HCT116 (cell line): ENCODE data around the gene CHAF1A. TPM values are rescaled to one million over a fixed set of nuclear protein-coding genes. Genes with fewer than 3 reads are reported as not detected.

Experiments
- ATAC-seq: fragments of 200-7000 bp; cut with Tn5 transposase; 2 replicates; pipeline ENCODE4 v1.9.1; 2020; ENCODE audit warnings: mild to moderate bottlenecking, moderate library complexity
- BruUV-seq: library from RNA; stranded (reverse); fragments of 400-500 nt; replicated peaks from 2 replicates; lab custom pipeline; 2021; lab: Mats Ljungman, UMichigan
- CTCF ChIA-PET: fragments of 300-600 bp; sonication (Branson Sonifier 250); formaldehyde crosslinking; loops from one replicate; lab custom pipeline; 2021; ENCODE audit warnings: antibody characterized with exemption; lab: Charles Lee
- POLR2A ChIA-PET: fragments of 300-600, 350-600 bp; sonication (Branson Sonifier 250); formaldehyde crosslinking; loops from one replicate; lab custom pipeline; 2021; ENCODE audit warnings: antibody characterized with exemption; lab: Charles Lee
- RAD21 ChIA-PET, 2 experiments: fragments of 300-600 bp; sonication (Branson Sonifier 250); formaldehyde crosslinking; loops; one replicate each; lab custom pipeline; 2023; ENCODE audit warnings: low total read pairs in 2 of 2; ENCODE audit not compliant: uncharacterized antibody in 2 of 2, unreplicated experiment in 2 of 2, low non-redundant PET in 1 of 2; lab: Charles Lee
- DNase-seq: peaks from one replicate; pipeline ENCODE4 v3.0.0-alpha.2; 2010; ENCODE audit warnings: low read depth, low spot score
- H2AFZ ChIP-seq: fragments of 200-600 bp; shearing (Covaris generic), sonication (generic); 2 replicates; pipeline ENCODE4 v1.6.1; 2017; ENCODE audit warnings: low read depth, mixed run types, mixed read lengths, antibody characterized with exemption, low read length; ENCODE audit not compliant: poor library complexity, severe bottlenecking
- H3K27ac ChIP-seq: 2 replicates; pipeline ENCODE4 v1.5.1; 2012; ENCODE audit warnings: low read depth, low read length
- H3K27me3 ChIP-seq: fragments of 200-600 bp; sonication (generic); 2 replicates; pipeline ENCODE4 v1.6.1; 2016; ENCODE audit warnings: mixed run types, low read length, mixed read lengths; ENCODE audit not compliant: insufficient read depth
- H3K36me3 ChIP-seq, 2 experiments: fragments of 200-500 bp in 1 of 2; fragments of 200-600 bp in 1 of 2; sonication (Bioruptor generic) in 1 of 2; sonication (generic) in 1 of 2; 2 replicates each; pipeline versions ENCODE4 v1.5.1 to v1.6.1; 2014 to 2016; ENCODE audit warnings: low read length in 2 of 2, inconsistent platforms in 1 of 2, mixed read lengths in 1 of 2, mixed run types in 1 of 2; ENCODE audit not compliant: insufficient read depth in 2 of 2, control insufficient read depth in 1 of 2
- H3K4me1 ChIP-seq, 2 experiments: fragments of 200-600 bp in 1 of 2; sonication (generic) in 1 of 2; 2 replicates each; pipeline versions ENCODE4 v1.5.1 to v1.6.1; 2012 to 2017; ENCODE audit warnings: low read length in 2 of 2, inconsistent platforms in 1 of 2, mild to moderate bottlenecking in 1 of 2, mixed read lengths in 1 of 2, mixed run types in 1 of 2, moderate library complexity in 1 of 2; ENCODE audit not compliant: insufficient read depth in 2 of 2, control insufficient read depth in 1 of 2
- H3K4me2 ChIP-seq: fragments of 200-600 bp; sonication (generic); 2 replicates; pipeline ENCODE4 v1.6.1; 2017; ENCODE audit warnings: mixed run types, low read length, mixed read lengths
- H3K4me3 ChIP-seq, 2 experiments: fragments of 200-600 bp in 1 of 2; sonication (generic) in 1 of 2; replicated peaks in 1 of 2; 2 replicates each; pipeline ENCODE4 v1.5.1; 2011 to 2016; ENCODE audit warnings: low read length in 2 of 2, control low read depth in 1 of 2, low read depth in 1 of 2, mild to moderate bottlenecking in 1 of 2, mixed read lengths in 1 of 2, mixed run types in 1 of 2
- H3K79me2 ChIP-seq: fragments of 200-600 bp; sonication (generic); 2 replicates; pipeline ENCODE4 v1.6.1; 2017; ENCODE audit warnings: mild to moderate bottlenecking, mixed run types, low read length, moderate library complexity, mixed read lengths; ENCODE audit not compliant: insufficient read depth
- H3K9ac ChIP-seq: fragments of 200-600 bp; sonication (generic); 2 replicates; pipeline ENCODE4 v1.6.1; 2016; ENCODE audit warnings: low read length, mixed read lengths
- H3K9me2 ChIP-seq: fragments of 200-600 bp; sonication (generic), shearing (Covaris generic); 2 replicates; pipeline ENCODE4 v1.6.1; 2017; ENCODE audit warnings: mixed run types, mild to moderate bottlenecking, moderate library complexity; ENCODE audit not compliant: insufficient read depth
- H3K9me3 ChIP-seq, 2 experiments: fragments of 200-500 bp in 1 of 2; fragments of 200-600 bp in 1 of 2; sonication (Bioruptor generic) in 1 of 2; sonication (generic) in 1 of 2; 2 replicates each; pipeline ENCODE4 v1.6.1; 2014 to 2017; ENCODE audit warnings: low read length in 2 of 2, mixed read lengths in 2 of 2, inconsistent platforms in 1 of 2, low read depth in 1 of 2, mild to moderate bottlenecking in 1 of 2, mixed run types in 1 of 2, moderate library complexity in 1 of 2; ENCODE audit not compliant: control insufficient read depth in 1 of 2, insufficient read depth in 1 of 2
- H4K20me1 ChIP-seq: fragments of 200-600 bp; sonication (generic), shearing (Covaris generic); 2 replicates; pipeline ENCODE4 v1.6.1; 2017; ENCODE audit warnings: mixed run types, mild to moderate bottlenecking, moderate library complexity; ENCODE audit not compliant: insufficient read depth
- ELF1 ChIP-seq: IDR thresholded peaks from 2 replicates; pipeline ENCODE4 v1.6.1; 2012; ENCODE audit warnings: low read depth, borderline replicate concordance
- EZH2 ChIP-seq: fragments of 200-600 bp; sonication (generic); IDR thresholded peaks from 2 replicates; pipeline ENCODE4 v1.6.1; 2017; ENCODE audit warnings: antibody characterized with exemption, mixed run types
- EZH2phosphoT487 ChIP-seq: fragments of 200-600 bp; IDR thresholded peaks from 2 replicates; pipeline ENCODE4 v1.6.1; 2018; ENCODE audit warnings: antibody characterized with exemption, borderline replicate concordance
- FOSL1 ChIP-seq: IDR thresholded peaks from 2 replicates; pipeline ENCODE4 v1.6.1; 2012; ENCODE audit warnings: low read depth
- JUND ChIP-seq: IDR thresholded peaks from 2 replicates; pipeline ENCODE4 v1.6.1; 2012
- POLR2A ChIP-seq: IDR thresholded peaks from 2 replicates; pipeline ENCODE4 v1.7.0; 2011; ENCODE audit warnings: borderline replicate concordance; ENCODE audit not compliant: insufficient read depth, insufficient read length; ENCODE audit errors: extremely low read depth
- RAD21 ChIP-seq: IDR thresholded peaks from 2 replicates; pipeline ENCODE4 v1.6.1; 2012; ENCODE audit warnings: low read depth, mild to moderate bottlenecking
- SRF ChIP-seq: IDR thresholded peaks from 2 replicates; pipeline ENCODE4 v1.6.1; 2012; ENCODE audit warnings: low read depth
- TCF7L2 ChIP-seq: IDR thresholded peaks from 2 replicates; pipeline ENCODE4 v1.7.0; 2011; ENCODE audit warnings: borderline replicate concordance, inconsistent platforms; ENCODE audit not compliant: insufficient read depth, insufficient read length; ENCODE audit errors: extremely low read depth
- YY1 ChIP-seq: IDR thresholded peaks from 2 replicates; pipeline ENCODE4 v1.6.1; 2011; ENCODE audit warnings: low read length, low read depth, moderate library complexity, mild to moderate bottlenecking; ENCODE audit not compliant: insufficient replicate concordance; ENCODE audit errors: extremely low read depth
- intact Hi-C: fragments of 100-400 bp; cut with micrococcal nuclease; formaldehyde crosslinking; loops from 2 replicates; pipeline ENCODE4 v1.10.0; 2022
- total RNA-seq: library from RNA; stranded (reverse); gene quantifications from one replicate; pipeline ENCODE4 v1.2.1, GENCODE V29; 2021; ENCODE audit not compliant: unreplicated experiment
- TF ChIP-seq, protein P1 (sequence below): IDR thresholded peaks from 2 replicates; pipeline ENCODE4 v1.6.1; 2011; ENCODE audit warnings: mild to moderate bottlenecking, low read length, moderate library complexity; ENCODE audit not compliant: insufficient replicate concordance; ENCODE audit errors: extremely low read depth
- TF ChIP-seq, protein P2 (sequence below): IDR thresholded peaks from 2 replicates; pipeline ENCODE4 v1.6.1; 2012
- TF ChIP-seq, protein P3 (sequence below): IDR thresholded peaks from 2 replicates; pipeline ENCODE4 v1.6.1; 2012
- TF ChIP-seq, protein P4 (sequence below), 3 experiments: fragments of 200-600 bp in 1 of 3; sonication (generic) in 1 of 3; IDR thresholded peaks in 2 of 3; conservative IDR thresholded peaks in 1 of 3; 2 replicates each; pipeline ENCODE4 v1.5.1; 2012 to 2017; ENCODE audit warnings: low read depth in 2 of 3, low read length in 2 of 3, antibody characterized with exemption in 1 of 3, borderline replicate concordance in 1 of 3, control low read depth in 1 of 3, mild to moderate bottlenecking in 1 of 3, mixed read lengths in 1 of 3, mixed run types in 1 of 3, moderate library complexity in 1 of 3; ENCODE audit not compliant: insufficient read depth in 1 of 3

CHAF1A gene
- total RNA-seq, 1 experiment from 2014 or later: 69.9 TPM

DNA sequence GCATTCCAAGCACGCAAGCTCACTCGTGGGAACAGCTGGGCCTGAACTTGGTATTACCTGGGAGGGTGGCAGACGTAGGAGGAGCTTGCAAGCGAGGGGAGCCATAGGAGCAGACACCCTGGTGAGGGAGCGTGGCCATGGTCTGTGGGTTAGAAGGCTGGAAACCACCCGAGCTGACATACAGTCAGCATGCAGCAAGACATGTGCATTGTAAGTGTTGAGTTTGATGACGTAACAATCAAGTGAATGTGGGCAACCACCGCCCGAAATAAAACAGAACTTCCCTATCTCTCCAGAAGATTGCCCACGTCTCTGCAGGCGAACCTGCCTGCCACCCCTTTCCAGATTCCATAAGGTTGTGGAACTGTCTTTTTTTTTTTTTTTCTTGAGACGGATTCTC, 28.3 kb downstream of the CHAF1A start:
- BruUV-seq: no TSS peak
- H3K79me2 ChIP-seq: peaks cover 9% of the 10 kb centered on the region
- no peak overlapping the region for H3K27ac ChIP-seq
- no peaks in the 10 kb centered on the region for H4K20me1 ChIP-seq
- H2AFZ ChIP-seq: no peak overlapping the region
- H3K36me3 ChIP-seq: peaks cover 46 to 60% of the 10 kb centered on the region in 2 experiments; a peak in 3 of 4 replicates
- H3K9me3 ChIP-seq: no peaks in the 10 kb centered on the region
- ATAC-seq: no peak
- CTCF ChIA-PET: no interaction called here
- intact Hi-C loops: no loop called here
- H3K4me1 ChIP-seq: no peaks in the 10 kb centered on the region
- no peak overlapping the region for H3K4me2 ChIP-seq
- no peaks in the 10 kb centered on the region for H3K9me2 ChIP-seq
- RAD21 ChIA-PET: no interaction called here
- no peak overlapping the region for H3K4me3 ChIP-seq
- TF ChIP-seq SRF (no peak), JUND (no peak), ELF1 (no peak), FOSL1 (no peak), EZH2 (no peak), TCF7L2 (no peak)
- TF ChIP-seq, protein P1, sequence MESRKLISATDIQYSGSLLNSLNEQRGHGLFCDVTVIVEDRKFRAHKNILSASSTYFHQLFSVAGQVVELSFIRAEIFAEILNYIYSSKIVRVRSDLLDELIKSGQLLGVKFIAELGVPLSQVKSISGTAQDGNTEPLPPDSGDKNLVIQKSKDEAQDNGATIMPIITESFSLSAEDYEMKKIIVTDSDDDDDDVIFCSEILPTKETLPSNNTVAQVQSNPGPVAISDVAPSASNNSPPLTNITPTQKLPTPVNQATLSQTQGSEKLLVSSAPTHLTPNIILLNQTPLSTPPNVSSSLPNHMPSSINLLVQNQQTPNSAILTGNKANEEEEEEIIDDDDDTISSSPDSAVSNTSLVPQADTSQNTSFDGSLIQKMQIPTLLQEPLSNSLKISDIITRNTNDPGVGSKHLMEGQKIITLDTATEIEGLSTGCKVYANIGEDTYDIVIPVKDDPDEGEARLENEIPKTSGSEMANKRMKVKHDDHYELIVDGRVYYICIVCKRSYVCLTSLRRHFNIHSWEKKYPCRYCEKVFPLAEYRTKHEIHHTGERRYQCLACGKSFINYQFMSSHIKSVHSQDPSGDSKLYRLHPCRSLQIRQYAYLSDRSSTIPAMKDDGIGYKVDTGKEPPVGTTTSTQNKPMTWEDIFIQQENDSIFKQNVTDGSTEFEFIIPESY: no peak
- TF ChIP-seq, protein P2, sequence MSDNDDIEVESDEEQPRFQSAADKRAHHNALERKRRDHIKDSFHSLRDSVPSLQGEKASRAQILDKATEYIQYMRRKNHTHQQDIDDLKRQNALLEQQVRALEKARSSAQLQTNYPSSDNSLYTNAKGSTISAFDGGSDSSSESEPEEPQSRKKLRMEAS: no peak
- TF ChIP-seq, all 23 proteins: peak for 0
- POLR2A ChIA-PET: no interaction called here
- no peak for DNase-seq
- H3K9ac ChIP-seq: no peak overlapping the region
- H3K27me3 ChIP-seq: no peaks in the 10 kb centered on the region

DNA sequence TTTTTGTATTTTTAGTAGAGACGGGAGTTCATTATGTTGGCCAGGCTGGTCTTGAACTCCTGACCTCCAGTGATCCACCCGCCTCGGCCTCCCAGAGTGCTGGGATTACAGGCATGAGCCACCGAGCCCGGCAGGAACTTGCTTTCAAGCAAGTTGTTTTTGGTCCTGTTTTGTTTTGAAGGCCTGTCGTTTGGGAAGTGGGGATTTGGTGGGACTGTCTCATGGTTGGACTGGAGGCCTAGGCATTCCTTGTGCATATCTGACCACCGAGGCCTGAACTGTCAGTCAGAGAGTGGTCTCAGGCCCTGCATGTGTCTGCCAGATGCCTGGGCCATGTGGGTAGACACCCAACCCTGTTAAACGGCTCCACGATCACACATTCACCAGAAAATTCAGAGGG, 28.9 kb downstream of the CHAF1A start:
- no peaks in the 10 kb centered on the region for H4K20me1 ChIP-seq
- H3K27ac ChIP-seq: no peak overlapping the region
- H3K27me3 ChIP-seq: no peaks in the 10 kb centered on the region
- TF ChIP-seq RAD21 (no peak), EZH2phosphoT487 (no peak), YY1 (no peak), POLR2A (no peak)
- TF ChIP-seq, protein P2: no peak
- TF ChIP-seq, protein P3, sequence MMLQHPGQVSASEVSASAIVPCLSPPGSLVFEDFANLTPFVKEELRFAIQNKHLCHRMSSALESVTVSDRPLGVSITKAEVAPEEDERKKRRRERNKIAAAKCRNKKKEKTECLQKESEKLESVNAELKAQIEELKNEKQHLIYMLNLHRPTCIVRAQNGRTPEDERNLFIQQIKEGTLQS: no peak
- TF ChIP-seq, protein P4, sequence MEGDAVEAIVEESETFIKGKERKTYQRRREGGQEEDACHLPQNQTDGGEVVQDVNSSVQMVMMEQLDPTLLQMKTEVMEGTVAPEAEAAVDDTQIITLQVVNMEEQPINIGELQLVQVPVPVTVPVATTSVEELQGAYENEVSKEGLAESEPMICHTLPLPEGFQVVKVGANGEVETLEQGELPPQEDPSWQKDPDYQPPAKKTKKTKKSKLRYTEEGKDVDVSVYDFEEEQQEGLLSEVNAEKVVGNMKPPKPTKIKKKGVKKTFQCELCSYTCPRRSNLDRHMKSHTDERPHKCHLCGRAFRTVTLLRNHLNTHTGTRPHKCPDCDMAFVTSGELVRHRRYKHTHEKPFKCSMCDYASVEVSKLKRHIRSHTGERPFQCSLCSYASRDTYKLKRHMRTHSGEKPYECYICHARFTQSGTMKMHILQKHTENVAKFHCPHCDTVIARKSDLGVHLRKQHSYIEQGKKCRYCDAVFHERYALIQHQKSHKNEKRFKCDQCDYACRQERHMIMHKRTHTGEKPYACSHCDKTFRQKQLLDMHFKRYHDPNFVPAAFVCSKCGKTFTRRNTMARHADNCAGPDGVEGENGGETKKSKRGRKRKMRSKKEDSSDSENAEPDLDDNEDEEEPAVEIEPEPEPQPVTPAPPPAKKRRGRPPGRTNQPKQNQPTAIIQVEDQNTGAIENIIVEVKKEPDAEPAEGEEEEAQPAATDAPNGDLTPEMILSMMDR (IDR thresholded peaks at IDR 0.05 in 2 of 3, conservative IDR thresholded peaks at IDR 0.05 in 1 of 3; ENCODE audit: borderline replicate concordance in 1 of 3, insufficient read depth in 1 of 3, low read depth in 2 of 3, low read length in 2 of 3): no peak

More for the DNA sequence above, 28.9 kb downstream of the CHAF1A start:
- H2AFZ ChIP-seq: no peak overlapping the region
- ChIA-PET RAD21 (no interaction called here), POLR2A (no interaction called here), CTCF (no interaction called here)
- no peak overlapping the region for H3K4me2 ChIP-seq
- intact Hi-C loops: no loop called here
- peaks cover 9% of the 10 kb centered on the region for H3K79me2 ChIP-seq
- ATAC-seq: no peak
- no peak for DNase-seq
- no peak overlapping the region for H3K9ac ChIP-seq
- no peaks in the 10 kb centered on the region for H3K9me3 ChIP-seq
- H3K4me1 ChIP-seq: no peaks in the 10 kb centered on the region
- peaks cover 45 to 59% of the 10 kb centered on the region in 2 experiments; a peak in 3 of 4 replicates for H3K36me3 ChIP-seq
- no peaks in the 10 kb centered on the region for H3K9me2 ChIP-seq
- no peak overlapping the region for H3K4me3 ChIP-seq
- BruUV-seq: no TSS peak
